ENCODE measurements around the gene CLP1. TPM values are rescaled to one million over a fixed set of nuclear protein-coding genes. Genes with fewer than 3 reads are reported as not detected.

The CLP1 gene
- total and polyA plus RNA-seq, 10 of the 15 experiments (the other 5 are each of a cell fraction or from before 2014, with no cell fraction given): 19.9 to 45.7 (median 27.8) TPM

DNA sequence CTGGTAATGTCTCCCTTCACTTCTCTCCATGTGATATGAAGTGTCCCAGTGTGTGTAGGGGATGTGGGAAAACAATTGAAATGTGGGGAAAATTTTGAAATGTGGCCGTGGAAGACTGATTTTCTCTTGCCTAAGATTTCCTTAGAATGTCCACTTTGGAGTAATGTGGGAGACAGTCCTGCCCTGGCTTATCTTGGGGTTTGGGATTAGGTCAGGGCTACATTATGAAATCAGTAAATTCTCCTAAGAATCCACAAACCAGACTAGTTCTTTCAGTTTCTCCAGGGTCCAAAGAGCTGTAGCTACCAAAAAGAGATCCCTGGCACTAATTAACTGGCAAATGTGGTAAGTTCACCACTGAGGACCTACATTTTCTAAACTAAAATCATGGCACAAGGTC lies 30.7 kb upstream of the CLP1 start:
- ChIA-PET RAD21 (ENCODE audit: unreplicated experiment) (interaction anchor here (1.5 kb wide), 1 partner anchor 133 kb away, joined by 3 read pairs; no protein-coding TSS in a partner anchor), SMC1A (ENCODE audit: uncharacterized antibody, unreplicated experiment) (interaction anchor here (1.4 kb wide), 1 partner anchor 14 kb away, joined by 6 read pairs; no protein-coding TSS in a partner anchor), CTCF (interaction anchor here (1.1 to 2.7 kb wide), 2 partner anchors 14 to 17 kb away, joined by 4 to 15 read pairs; no protein-coding TSS in a partner anchor), POLR2A (no interaction called here)
- H3K4me3 ChIP-seq: no peak overlapping the region
- WGBS (ENCODE audit: insufficient coverage, insufficient replicate concordance, low lambda C conversion rate, missing lambda C conversion rate): 13% methylated on average over 1 of the region's 1 CpG
- H3K4me1 ChIP-seq (ENCODE audit: control insufficient read depth, insufficient read depth, low read length): no peaks in the 10 kb centered on the region
- no peaks in the 10 kb centered on the region for H3K36me3 ChIP-seq (ENCODE audit: control insufficient read depth in 2 of 2, insufficient read depth in 2 of 2, low read length in 1 of 2)
- DNase-seq (ENCODE audit: low read depth, low spot score): no peak
- no peak overlapping the region for H3K27ac ChIP-seq (ENCODE audit: control insufficient read depth, insufficient read depth)
- no TSS peak for BruUV-seq (replicated peaks)
- H2AFZ ChIP-seq (ENCODE audit: control insufficient read depth, low read depth, low read length): no peak overlapping the region
- TF ChIP-seq, protein P1, sequence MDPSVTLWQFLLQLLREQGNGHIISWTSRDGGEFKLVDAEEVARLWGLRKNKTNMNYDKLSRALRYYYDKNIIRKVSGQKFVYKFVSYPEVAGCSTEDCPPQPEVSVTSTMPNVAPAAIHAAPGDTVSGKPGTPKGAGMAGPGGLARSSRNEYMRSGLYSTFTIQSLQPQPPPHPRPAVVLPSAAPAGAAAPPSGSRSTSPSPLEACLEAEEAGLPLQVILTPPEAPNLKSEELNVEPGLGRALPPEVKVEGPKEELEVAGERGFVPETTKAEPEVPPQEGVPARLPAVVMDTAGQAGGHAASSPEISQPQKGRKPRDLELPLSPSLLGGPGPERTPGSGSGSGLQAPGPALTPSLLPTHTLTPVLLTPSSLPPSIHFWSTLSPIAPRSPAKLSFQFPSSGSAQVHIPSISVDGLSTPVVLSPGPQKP (IDR thresholded peaks at IDR 0.05; ENCODE audit: low read depth, low read length): no peak
- TF ChIP-seq HCFC1 (IDR thresholded peaks at IDR 0.05; ENCODE audit: low read length) (no peak), SMARCA5 (IDR thresholded peaks at IDR 0.05) (no peak), FOS (IDR thresholded peaks at IDR 0.05; ENCODE audit: borderline replicate concordance, extremely low read depth, insufficient read length) (no peak), ZSCAN29 (IDR thresholded peaks at IDR 0.05) (no peak), ZNF24 (IDR thresholded peaks at IDR 0.05) (no peak), TBL1XR1 (IDR thresholded peaks at IDR 0.05; ENCODE audit: low read depth, low read length) (no peak), PAX5 (IDR thresholded peaks at IDR 0.05; ENCODE audit: borderline replicate concordance, low read depth, low read length) (no peak), IKZF1 (conservative IDR thresholded peaks at IDR 0.05) (no peak), WRNIP1 (IDR thresholded peaks at IDR 0.05; ENCODE audit: borderline replicate concordance, low read depth, low read length) (no peak), RAD21 (IDR thresholded peaks at IDR 0.05; ENCODE audit: insufficient read depth, low read depth, low read length) (no peak), ZBTB40 (IDR thresholded peaks at IDR 0.05; ENCODE audit: borderline replicate concordance) (no peak), RAD51 (IDR thresholded peaks at IDR 0.05) (no peak), CREB1 (IDR thresholded peaks at IDR 0.05; ENCODE audit: low read depth) (no peak)
- TF ChIP-seq, protein P2, sequence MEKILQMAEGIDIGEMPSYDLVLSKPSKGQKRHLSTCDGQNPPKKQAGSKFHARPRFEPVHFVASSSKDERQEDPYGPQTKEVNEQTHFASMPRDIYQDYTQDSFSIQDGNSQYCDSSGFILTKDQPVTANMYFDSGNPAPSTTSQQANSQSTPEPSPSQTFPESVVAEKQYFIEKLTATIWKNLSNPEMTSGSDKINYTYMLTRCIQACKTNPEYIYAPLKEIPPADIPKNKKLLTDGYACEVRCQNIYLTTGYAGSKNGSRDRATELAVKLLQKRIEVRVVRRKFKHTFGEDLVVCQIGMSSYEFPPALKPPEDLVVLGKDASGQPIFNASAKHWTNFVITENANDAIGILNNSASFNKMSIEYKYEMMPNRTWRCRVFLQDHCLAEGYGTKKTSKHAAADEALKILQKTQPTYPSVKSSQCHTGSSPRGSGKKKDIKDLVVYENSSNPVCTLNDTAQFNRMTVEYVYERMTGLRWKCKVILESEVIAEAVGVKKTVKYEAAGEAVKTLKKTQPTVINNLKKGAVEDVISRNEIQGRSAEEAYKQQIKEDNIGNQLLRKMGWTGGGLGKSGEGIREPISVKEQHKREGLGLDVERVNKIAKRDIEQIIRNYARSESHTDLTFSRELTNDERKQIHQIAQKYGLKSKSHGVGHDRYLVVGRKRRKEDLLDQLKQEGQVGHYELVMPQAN (conservative IDR thresholded peaks at IDR 0.05): no peak
- FAIRE-seq: no peak
- H3K9ac ChIP-seq (ENCODE audit: control insufficient read depth, insufficient read depth, low read length): no peak overlapping the region
- in situ Hi-C loops (cut with MboI): no loop called here
- H3K9me3 ChIP-seq (replicated peaks; ENCODE audit: control insufficient read depth, insufficient read depth, low read length): no peaks in the 10 kb centered on the region
- no peaks in the 10 kb centered on the region; a peak in 1 of 4 replicates for H3K27me3 ChIP-seq (replicated peaks in 1 of 2; ENCODE audit: control insufficient read depth in 2 of 2, insufficient read depth in 2 of 2, low read length in 1 of 2)
- no peak for ATAC-seq
- no peak overlapping the region for H3K4me2 ChIP-seq (ENCODE audit: control insufficient read depth, insufficient read depth)
- H3K79me2 ChIP-seq (ENCODE audit: control insufficient read depth, insufficient read depth, low read length): no peaks in the 10 kb centered on the region
- intact Hi-C loops (cut with micrococcal nuclease; ENCODE audit: unreplicated experiment): no loop called here
- H4K20me1 ChIP-seq (ENCODE audit: control insufficient read depth, insufficient read depth): no peaks in the 10 kb centered on the region
